ENCODE data around the gene SRGAP1.

SRGAP1 gene

GRCh38 chr12:63844391-63845341 lies at the start of gene SRGAP1:
TSS of gene SRGAP1 (plus strand) at chr12:63844700. CDS start at chr12:63844817, 117 bp downstream.
- peak; percentile 56 for DNase-seq (ENCODE audit: low read depth, low spot score)

- peak; percentile 16 for DNase-seq (ENCODE audit: low read depth, low spot score)
Measured at GRCh38 chr12:63795032-63795687, 49.3 kb upstream of the SRGAP1 start.

GRCh38 chr12:63795944-63796343 lies 48.6 kb upstream of the SRGAP1 start:
- no peak for DNase-seq (ENCODE audit: low read depth, low spot score)

- no peak for DNase-seq (ENCODE audit: low read depth, low spot score)
Measured at GRCh38 chr12:63802012-63802608, 42.4 kb upstream of the SRGAP1 start.

- no peak for DNase-seq (ENCODE audit: low read depth, low spot score)
Measured at GRCh38 chr12:63804746-63805145, 39.8 kb upstream of the SRGAP1 start.

- no peak for DNase-seq (ENCODE audit: low read depth, low spot score)
Measured at GRCh38 chr12:63805704-63806672, 38.5 kb upstream of the SRGAP1 start.

GRCh38 chr12:63808631-63809030 lies 35.9 kb upstream of the SRGAP1 start:
- DNase-seq (ENCODE audit: low read depth, low spot score): no peak

GRCh38 chr12:63809566-63809965 lies 34.9 kb upstream of the SRGAP1 start:
- DNase-seq (ENCODE audit: low read depth, low spot score): no peak

- no peak for DNase-seq (ENCODE audit: low read depth, low spot score)
Measured at GRCh38 chr12:63811334-63811733, 33.2 kb upstream of the SRGAP1 start.

GRCh38 chr12:63811755-63812154 lies 32.7 kb upstream of the SRGAP1 start:
- no peak for DNase-seq (ENCODE audit: low read depth, low spot score)

- DNase-seq (ENCODE audit: low read depth, low spot score): no peak
Measured at GRCh38 chr12:63814146-63814772, 30.2 kb upstream of the SRGAP1 start.

- no peak for DNase-seq (ENCODE audit: low read depth, low spot score)
Measured at GRCh38 chr12:63815482-63815852, 29.0 kb upstream of the SRGAP1 start.

- no peak for DNase-seq (ENCODE audit: low read depth, low spot score)
Measured at GRCh38 chr12:63816031-63816430, 28.5 kb upstream of the SRGAP1 start.

- DNase-seq (ENCODE audit: low read depth, low spot score): no peak
Measured at GRCh38 chr12:63820427-63820826, 24.1 kb upstream of the SRGAP1 start.

- DNase-seq (ENCODE audit: low read depth, low spot score): no peak
Measured at GRCh38 chr12:63821781-63822251, 22.7 kb upstream of the SRGAP1 start.

- no peak for DNase-seq (ENCODE audit: low read depth, low spot score)
Measured at GRCh38 chr12:63822352-63822751, 22.1 kb upstream of the SRGAP1 start.

GRCh38 chr12:63823040-63823439 lies 21.5 kb upstream of the SRGAP1 start:
- DNase-seq (ENCODE audit: low read depth, low spot score): no peak

GRCh38 chr12:63826006-63826585 lies 18.4 kb upstream of the SRGAP1 start:
- DNase-seq (ENCODE audit: low read depth, low spot score): no peak

GRCh38 chr12:63828867-63829266 lies 15.6 kb upstream of the SRGAP1 start:
- no peak for DNase-seq (ENCODE audit: low read depth, low spot score)

- no peak for DNase-seq (ENCODE audit: low read depth, low spot score)
Measured at GRCh38 chr12:63836046-63836445, 8.5 kb upstream of the SRGAP1 start.
